Panc1 (cell line): ENCODE data around the gene ARHGEF25. TPM values are rescaled to one million over a fixed set of nuclear protein-coding genes. Genes with fewer than 3 reads are reported as not detected.
"Not testable (repeated sequence)": the region's sequence is repeated elsewhere in the genome, so short reads cannot be mapped to it uniquely, and the experiment has no call there.

Source experiments
- ATAC-seq: fragments of 200-7000 bp; cut with Tn5 transposase; 2 replicates; pipeline ENCODE4 v1.9.1; 2020; ENCODE audit warnings: mild to moderate bottlenecking, moderate library complexity
- BruUV-seq: library from RNA; stranded (reverse); fragments of 400-500 nt; replicated peaks from 2 replicates; lab custom pipeline; 2021; lab: Mats Ljungman, UMichigan
- CTCF ChIA-PET: fragments of 300-600 bp; sonication (Branson Sonifier 250); formaldehyde crosslinking; loops from one replicate; lab custom pipeline; 2022; ENCODE audit warnings: antibody characterized with exemption; lab: Charles Lee
- POLR2A ChIA-PET: fragments of 300-600 bp; sonication (Branson Sonifier 250); formaldehyde crosslinking; loops from one replicate; lab custom pipeline; 2022; ENCODE audit warnings: antibody characterized with exemption; lab: Charles Lee
- DNase-seq: peaks from one replicate; pipeline ENCODE4 v3.0.0-alpha.2; 2010; ENCODE audit warnings: low read depth, low spot score
- H3K27ac ChIP-seq: 2 replicates; pipeline ENCODE4 v1.5.1; 2011; ENCODE audit warnings: mild to moderate bottlenecking, low read length, inconsistent platforms
- H3K27me3 ChIP-seq: fragments of 200-500 bp; sonication (Bioruptor generic); 2 replicates; pipeline ENCODE4 v1.6.0; 2014; ENCODE audit warnings: low read length, inconsistent platforms; ENCODE audit not compliant: control insufficient read depth, insufficient read depth
- H3K36me3 ChIP-seq: fragments of 200-500 bp; sonication (Bioruptor generic); 2 replicates; pipeline ENCODE4 v1.5.1; 2014; ENCODE audit warnings: inconsistent platforms, mild to moderate bottlenecking, low read length, moderate library complexity; ENCODE audit not compliant: control insufficient read depth, insufficient read depth
- H3K4me1 ChIP-seq: 2 replicates; pipeline ENCODE4 v1.5.1; 2011; ENCODE audit warnings: inconsistent platforms, mild to moderate bottlenecking, low read length, moderate library complexity; ENCODE audit not compliant: control insufficient read depth, insufficient read depth
- H3K4me3 ChIP-seq, 2 experiments: 2 replicates each; pipeline ENCODE4 v1.5.1; 2011 to 2012; ENCODE audit warnings: low read depth in 2 of 2, low read length in 2 of 2, mild to moderate bottlenecking in 2 of 2, inconsistent platforms in 1 of 2, moderate library complexity in 1 of 2
- H3K9me3 ChIP-seq: fragments of 200-500 bp; sonication (Bioruptor generic); 2 replicates; pipeline ENCODE4 v1.5.1; 2014; ENCODE audit warnings: low read depth, mild to moderate bottlenecking, inconsistent platforms, low read length, moderate library complexity; ENCODE audit not compliant: control insufficient read depth, insufficient read depth
- POLR2AphosphoS5 ChIP-seq: IDR thresholded peaks from 2 replicates; pipeline ENCODE4 v1.6.1; 2012; ENCODE audit warnings: mild to moderate bottlenecking, low read depth, low read length, moderate library complexity
- SIN3A ChIP-seq: IDR thresholded peaks from 2 replicates; pipeline ENCODE4 v1.6.1; 2012; ENCODE audit warnings: low read depth, mild to moderate bottlenecking, low read length, moderate library complexity, borderline replicate concordance; ENCODE audit not compliant: insufficient read depth
- TCF7L2 ChIP-seq: IDR thresholded peaks from 2 replicates; pipeline ENCODE4 v1.6.1; 2011; ENCODE audit warnings: mild to moderate bottlenecking, low read depth, low read length, inconsistent platforms
- in situ Hi-C: cut with HindIII; loops from 2 replicates; pipeline ENCODE4 v1.10.0; 2016; ENCODE audit warnings: low sequenced_read_pairs, low pct_unique_long_range_greater_than_20kb
- intact Hi-C: fragments of 100-400 bp; cut with micrococcal nuclease; formaldehyde crosslinking; loops from one replicate; pipeline ENCODE4 v1.10.0; 2022; ENCODE audit not compliant: unreplicated experiment
- total RNA-seq: library from RNA; stranded (reverse); gene quantifications from one replicate; pipeline ENCODE4 v1.2.1, GENCODE V29; 2021; ENCODE audit not compliant: unreplicated experiment
- TF ChIP-seq, protein P1 (sequence below), 2 experiments: IDR thresholded peaks; 2 replicates each; pipeline ENCODE4 v1.6.1; 2011 to 2012; ENCODE audit warnings: low read depth in 2 of 2, control low read depth in 1 of 2, low read length in 1 of 2, mild to moderate bottlenecking in 1 of 2, moderate library complexity in 1 of 2; ENCODE audit not compliant: insufficient read depth in 1 of 2
- TF ChIP-seq, protein P2 (sequence below): fragments of 450-650 bp; IDR thresholded peaks from 2 replicates; pipeline ENCODE4 v1.5.1; 2017; ENCODE audit warnings: mild to moderate bottlenecking

Gene ARHGEF25
- total RNA-seq, 1 experiment from 2014 or later = 10.5 TPM

DNA sequence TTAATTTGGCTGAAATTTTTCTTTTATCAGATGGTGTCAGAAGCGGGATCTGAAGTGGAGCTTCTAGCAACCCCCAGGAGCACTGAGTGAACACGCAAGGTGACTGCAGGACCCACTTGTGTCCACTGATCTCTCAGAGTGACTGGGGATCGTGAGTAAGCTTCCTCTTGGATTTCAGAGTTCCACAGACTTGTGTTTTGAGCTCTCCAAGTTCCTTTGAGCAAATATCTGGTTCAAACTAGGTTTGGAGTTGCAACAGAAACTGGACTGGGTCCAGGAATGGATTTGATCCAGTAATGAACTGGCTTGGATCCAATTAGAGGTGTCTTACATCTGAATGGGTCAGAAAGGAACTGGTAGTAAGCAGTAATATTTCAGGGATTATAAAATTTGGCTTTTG, 46.5 kb downstream of the ARHGEF25 start:
- no peaks in the 10 kb centered on the region for H3K36me3 ChIP-seq
- no peak overlapping the region for H3K27ac ChIP-seq
- ChIA-PET POLR2A (no interaction called here), CTCF (no interaction called here)
- no peak for ATAC-seq
- no peak overlapping the region for H3K4me3 ChIP-seq
- BruUV-seq = no TSS peak
- no peaks in the 10 kb centered on the region for H3K27me3 ChIP-seq
- intact Hi-C loops = no loop called here
- H3K9me3 ChIP-seq = peaks cover 6% of the 10 kb centered on the region; the same call in 1 of the 2 replicates
- TF ChIP-seq POLR2AphosphoS5 (no peak), TCF7L2 (no peak)
- DNase-seq = no peak
- H3K4me1 ChIP-seq = no peaks in the 10 kb centered on the region
- in situ Hi-C loops = no loop called here

DNA sequence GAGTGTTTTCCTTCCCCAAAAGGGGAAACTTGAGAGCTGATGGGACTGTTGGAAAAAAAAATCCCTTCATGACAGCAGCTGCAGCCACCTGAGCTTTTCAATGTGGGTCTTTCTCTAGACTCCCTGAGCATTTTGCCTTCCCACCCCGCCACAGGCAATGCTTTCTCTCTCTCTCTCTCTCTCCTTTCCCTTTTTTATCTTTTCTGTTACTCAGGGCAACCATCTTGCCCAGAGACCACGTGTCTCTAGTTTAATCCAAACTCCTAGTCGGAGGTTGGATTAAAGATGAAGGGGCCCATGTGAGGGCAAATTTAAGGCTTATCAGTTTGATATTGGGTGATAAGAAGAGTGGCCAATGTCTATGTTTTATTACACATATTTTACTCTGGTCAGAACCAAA, 47.7 kb downstream of the ARHGEF25 start:
- DNase-seq (no peak), ATAC-seq (no peak)
- Histone ChIP-seq H3K27me3 (no peaks in the 10 kb centered on the region), H3K4me1 (no peaks in the 10 kb centered on the region), H3K27ac (no peak overlapping the region), H3K9me3 (peaks cover 6% of the 10 kb centered on the region; the same call in 1 of the 2 replicates), H3K4me3 (no peak overlapping the region), H3K36me3 (no peaks in the 10 kb centered on the region)
- no TSS peak for BruUV-seq
- TF ChIP-seq SIN3A = no peak
- TF ChIP-seq, protein P1, sequence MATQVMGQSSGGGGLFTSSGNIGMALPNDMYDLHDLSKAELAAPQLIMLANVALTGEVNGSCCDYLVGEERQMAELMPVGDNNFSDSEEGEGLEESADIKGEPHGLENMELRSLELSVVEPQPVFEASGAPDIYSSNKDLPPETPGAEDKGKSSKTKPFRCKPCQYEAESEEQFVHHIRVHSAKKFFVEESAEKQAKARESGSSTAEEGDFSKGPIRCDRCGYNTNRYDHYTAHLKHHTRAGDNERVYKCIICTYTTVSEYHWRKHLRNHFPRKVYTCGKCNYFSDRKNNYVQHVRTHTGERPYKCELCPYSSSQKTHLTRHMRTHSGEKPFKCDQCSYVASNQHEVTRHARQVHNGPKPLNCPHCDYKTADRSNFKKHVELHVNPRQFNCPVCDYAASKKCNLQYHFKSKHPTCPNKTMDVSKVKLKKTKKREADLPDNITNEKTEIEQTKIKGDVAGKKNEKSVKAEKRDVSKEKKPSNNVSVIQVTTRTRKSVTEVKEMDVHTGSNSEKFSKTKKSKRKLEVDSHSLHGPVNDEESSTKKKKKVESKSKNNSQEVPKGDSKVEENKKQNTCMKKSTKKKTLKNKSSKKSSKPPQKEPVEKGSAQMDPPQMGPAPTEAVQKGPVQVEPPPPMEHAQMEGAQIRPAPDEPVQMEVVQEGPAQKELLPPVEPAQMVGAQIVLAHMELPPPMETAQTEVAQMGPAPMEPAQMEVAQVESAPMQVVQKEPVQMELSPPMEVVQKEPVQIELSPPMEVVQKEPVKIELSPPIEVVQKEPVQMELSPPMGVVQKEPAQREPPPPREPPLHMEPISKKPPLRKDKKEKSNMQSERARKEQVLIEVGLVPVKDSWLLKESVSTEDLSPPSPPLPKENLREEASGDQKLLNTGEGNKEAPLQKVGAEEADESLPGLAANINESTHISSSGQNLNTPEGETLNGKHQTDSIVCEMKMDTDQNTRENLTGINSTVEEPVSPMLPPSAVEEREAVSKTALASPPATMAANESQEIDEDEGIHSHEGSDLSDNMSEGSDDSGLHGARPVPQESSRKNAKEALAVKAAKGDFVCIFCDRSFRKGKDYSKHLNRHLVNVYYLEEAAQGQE (IDR thresholded peaks at IDR 0.05; ENCODE audit: insufficient read depth in 1 of 2, low read depth in 2 of 2, low read length in 1 of 2) = no peak
- TF ChIP-seq, protein P2, sequence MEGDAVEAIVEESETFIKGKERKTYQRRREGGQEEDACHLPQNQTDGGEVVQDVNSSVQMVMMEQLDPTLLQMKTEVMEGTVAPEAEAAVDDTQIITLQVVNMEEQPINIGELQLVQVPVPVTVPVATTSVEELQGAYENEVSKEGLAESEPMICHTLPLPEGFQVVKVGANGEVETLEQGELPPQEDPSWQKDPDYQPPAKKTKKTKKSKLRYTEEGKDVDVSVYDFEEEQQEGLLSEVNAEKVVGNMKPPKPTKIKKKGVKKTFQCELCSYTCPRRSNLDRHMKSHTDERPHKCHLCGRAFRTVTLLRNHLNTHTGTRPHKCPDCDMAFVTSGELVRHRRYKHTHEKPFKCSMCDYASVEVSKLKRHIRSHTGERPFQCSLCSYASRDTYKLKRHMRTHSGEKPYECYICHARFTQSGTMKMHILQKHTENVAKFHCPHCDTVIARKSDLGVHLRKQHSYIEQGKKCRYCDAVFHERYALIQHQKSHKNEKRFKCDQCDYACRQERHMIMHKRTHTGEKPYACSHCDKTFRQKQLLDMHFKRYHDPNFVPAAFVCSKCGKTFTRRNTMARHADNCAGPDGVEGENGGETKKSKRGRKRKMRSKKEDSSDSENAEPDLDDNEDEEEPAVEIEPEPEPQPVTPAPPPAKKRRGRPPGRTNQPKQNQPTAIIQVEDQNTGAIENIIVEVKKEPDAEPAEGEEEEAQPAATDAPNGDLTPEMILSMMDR = no peak
- no peak for TF ChIP-seq POLR2AphosphoS5
- no peak for TF ChIP-seq TCF7L2
- in situ Hi-C loops (no loop called here), intact Hi-C loops (no loop called here)
- CTCF ChIA-PET = interaction anchor here (0.7 kb wide), 1 partner anchor 85 kb away, joined by 3 read pairs; no protein-coding TSS in a partner anchor
- POLR2A ChIA-PET = no interaction called here

DNA sequence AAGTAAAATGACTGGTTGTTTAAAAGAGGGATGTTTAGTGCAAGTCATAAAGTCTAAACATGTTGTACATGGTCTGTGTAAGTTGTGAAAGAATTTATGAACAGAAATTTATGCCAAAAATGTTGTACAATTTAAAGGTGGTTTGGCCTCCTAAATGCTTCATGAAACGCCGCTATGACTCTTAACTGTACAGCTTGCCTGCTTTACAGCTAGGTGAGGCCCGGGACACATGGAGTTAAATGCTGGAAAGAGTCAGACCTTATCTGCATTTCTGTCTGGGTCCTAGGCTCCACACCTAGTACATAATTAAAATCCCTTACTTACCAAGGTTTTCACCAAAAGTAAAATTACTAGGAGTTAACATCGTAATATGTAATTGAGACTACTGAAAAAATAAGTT, 50.1 kb downstream of the ARHGEF25 start:
- ChIA-PET POLR2A (interaction anchor here (0.6 kb wide), 1 partner anchor 26 kb away, joined by 4 read pairs; no protein-coding TSS in a partner anchor), CTCF (no interaction called here)
- no peak for DNase-seq
- peaks cover 6% of the 10 kb centered on the region; the same call in 1 of the 2 replicates for H3K9me3 ChIP-seq
- ATAC-seq = no peak
- intact Hi-C loops = no loop called here
- no peak overlapping the region for H3K27ac ChIP-seq
- BruUV-seq = no TSS peak
- H3K4me1 ChIP-seq = no peaks in the 10 kb centered on the region
- in situ Hi-C loops = no loop called here
- no peak overlapping the region for H3K4me3 ChIP-seq
- H3K36me3 ChIP-seq = no peaks in the 10 kb centered on the region
- TF ChIP-seq, protein P1 (IDR thresholded peaks at IDR 0.05; ENCODE audit: insufficient read depth in 1 of 2, low read depth in 2 of 2, low read length in 1 of 2) = no peak
- TF ChIP-seq POLR2AphosphoS5 = no peak
- no peaks in the 10 kb centered on the region for H3K27me3 ChIP-seq

DNA sequence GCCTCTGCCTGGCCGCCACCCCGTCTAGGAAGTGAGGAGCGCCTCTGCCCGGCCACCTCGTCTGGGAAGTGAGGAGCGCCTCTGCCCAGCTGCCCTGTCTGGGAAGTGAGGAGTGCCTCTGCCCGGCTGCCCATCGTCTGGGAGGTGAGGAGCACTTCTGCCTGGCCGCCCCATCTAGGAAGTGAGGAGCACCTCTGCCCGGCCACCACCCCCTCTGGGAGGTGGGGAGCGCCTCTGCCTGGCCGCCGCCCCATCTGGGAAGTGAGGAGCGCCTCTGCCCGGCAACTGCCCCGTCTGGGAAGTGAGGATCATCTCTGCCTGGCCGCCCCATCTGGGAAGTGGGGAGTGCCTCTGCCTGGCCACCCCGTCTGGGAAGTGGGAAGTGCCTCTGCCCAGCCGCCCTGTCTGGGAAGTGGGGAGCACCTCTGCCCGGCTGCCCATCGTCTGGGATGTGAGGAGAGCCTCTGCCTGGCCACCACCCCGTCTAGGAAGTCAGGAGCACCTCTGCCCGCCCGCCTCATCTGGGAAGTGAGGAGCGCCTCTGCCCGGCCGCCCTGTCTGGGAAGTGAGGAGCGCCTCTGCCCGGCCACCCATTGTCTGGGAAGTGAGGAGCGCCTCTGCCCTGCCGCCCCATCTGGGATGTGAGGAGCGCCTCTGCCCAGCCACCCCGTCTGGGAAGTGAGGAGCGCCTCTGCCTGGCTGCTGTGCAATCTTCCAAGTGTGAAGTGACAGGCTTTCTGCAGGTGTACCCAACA, 54.0 kb downstream of the ARHGEF25 start:
- DNase-seq, in situ Hi-C loops, H3K27ac ChIP-seq, H3K9me3 ChIP-seq, POLR2A ChIA-PET, ATAC-seq, intact Hi-C loops, H3K4me3 ChIP-seq, H3K4me1 ChIP-seq, BruUV-seq, CTCF ChIA-PET, H3K27me3 ChIP-seq, H3K36me3 ChIP-seq: not testable (repeated sequence)
